Upper lobe of left lung (tissue), 6 donors: ENCODE data around the gene MTRF1. TPM values are rescaled to one million over a fixed set of nuclear protein-coding genes. Genes with fewer than 3 reads are reported as not detected.

Experiments
- ATAC-seq, 2 donors: fragments of 200-7000 bp; cut with Tn5 transposase; one replicate each; pipeline ENCODE4 v1.9.1; 2022; ENCODE audit warnings: mild to moderate bottlenecking in 2 of 2, moderate library complexity in 2 of 2; ENCODE audit not compliant: low FRiP score in 2 of 2
- DNase-seq, 2 donors: peaks; one replicate each; pipeline ENCODE4 v3.0.0-alpha.2; 2019 to 2020
- H3K27ac ChIP-seq, 4 donors: fragments of 200-600 bp; sonication (generic); one replicate each; pipeline ENCODE4 v1.5.1; 2016 to 2019
- H3K27me3 ChIP-seq, 4 donors: fragments of 200-600 bp; sonication (generic); one replicate each; pipeline ENCODE4 v1.5.1; 2017 to 2019
- H3K36me3 ChIP-seq, 4 donors: fragments of 200-600 bp; sonication (generic); one replicate each; pipeline ENCODE4 v1.5.1; 2016 to 2019
- H3K4me1 ChIP-seq, 4 donors: fragments of 200-600 bp; sonication (generic); one replicate each; pipeline ENCODE4 v1.5.1; 2018 to 2019
- H3K4me3 ChIP-seq, 4 donors: fragments of 200-600 bp; sonication (generic); one replicate each; pipeline ENCODE4 v1.5.1; 2017 to 2019; ENCODE audit warnings: mild to moderate bottlenecking in 2 of 4, moderate library complexity in 1 of 4
- H3K9me3 ChIP-seq, 4 donors: fragments of 200-600 bp; sonication (generic); one replicate each; pipeline ENCODE4 v1.5.1; 2018 to 2019
- CTCF ChIP-seq, 6 experiments: fragments of 450-650 bp in 4 of 6; fragments of 200-600 bp in 2 of 6; sonication (generic) in 2 of 6; IDR thresholded peaks; one replicate each; pipeline ENCODE4 v1.5.1; 2016 to 2019; ENCODE audit warnings: antibody characterized with exemption in 6 of 6
- EP300 ChIP-seq, 4 donors: sonication (generic); formaldehyde crosslinking; IDR thresholded peaks; one replicate each; pipeline ENCODE4 v1.5.1; 2017; ENCODE audit warnings: antibody characterized with exemption in 4 of 4, control low read depth in 2 of 4
- POLR2A ChIP-seq, 4 donors: fragments of 450-650 bp; IDR thresholded peaks; one replicate each; pipeline ENCODE4 v1.5.1; 2016 to 2017; ENCODE audit warnings: antibody characterized with exemption in 4 of 4, mild to moderate bottlenecking in 2 of 4
- POLR2AphosphoS5 ChIP-seq, 2 donors: sonication (generic); formaldehyde crosslinking; IDR thresholded peaks; one replicate each; pipeline ENCODE4 v1.5.1; 2017; ENCODE audit warnings: antibody characterized with exemption in 2 of 2
- WGBS, 2 donors: methylation state at CpG; one replicate each; pipeline ENCODE4 v1.1.5; 2017 to 2018; 5-methylcytosine and 5-hydroxymethylcytosine counted together
- total RNA-seq, 6 donors: library from RNA; depleted of rRNA in 4 of 6; stranded (reverse); fragments of >200 nt in 4 of 6; gene quantifications; one replicate each; pipeline versions ENCODE4 v1.1.0 to v1.2.1, GENCODE V29; 2016 to 2021
- donor health status: DM: no; HTN: no; CAD: no; lungs with moderate emphysema.
- donor health status: DM: no; HTN: yes; CAD: no; lungs with severe emphysema.

The MTRF1 gene
- total RNA-seq, 6 donors from 2014 or later: 7.8 to 35.6 (median 9.4) TPM

GRCh38 chr13:41193919-41194824 is 69.2 kb downstream of the MTRF1 start, which contains the start of gene KBTBD7:
Gene KBTBD7, minus strand, starts transcription at chr13:41194569. Its CDS starts 312 bp downstream, at chr13:41194257.
- Histone ChIP-seq H3K4me3 (peak within 1 kb of the TSS; percentile 67 to 81 (median 76)), H3K27me3 (no peaks in the 10 kb centered on the region), H3K4me1 (peaks cover 0 to 23% (median 9%) of the 10 kb centered on the region in 4 donors), H3K36me3 (no peaks in the 10 kb centered on the region), H3K9me3 (no peaks in the 10 kb centered on the region), H3K27ac (peak within 1 kb of the TSS; percentile 88 to 92 (median 90))
- WGBS, 2 donors: 10 to 12% methylated on average over 26 to 53 of the region's 66 CpGs
- TF ChIP-seq CTCF (IDR thresholded peaks at IDR 0.05) (peak in 4 of 6 experiments; percentile 9 to 41 (median 20)), POLR2AphosphoS5 (IDR thresholded peaks at IDR 0.05) (peak; percentile 71 to 84), POLR2A (IDR thresholded peaks at IDR 0.05) (peak in 3 of 4 donors; percentile 72 to 76 (median 74)), EP300 (IDR thresholded peaks at IDR 0.05) (no peak)
- DNase-seq (peak; percentile 96 to 97), ATAC-seq (peak; percentile 98 to 100)

- H3K4me3 ChIP-seq: peak overlapping the region in 3 of 4 donors; percentile 67 to 81 (median 77)
- peak overlapping the region in 3 of 4 donors; percentile 88 to 90 (median 89) for H3K27ac ChIP-seq
- peaks cover 0 to 23% (median 9%) of the 10 kb centered on the region in 4 donors for H3K4me1 ChIP-seq
- no peaks in the 10 kb centered on the region for H3K36me3 ChIP-seq
- ATAC-seq: no peak
- no peaks in the 10 kb centered on the region for H3K27me3 ChIP-seq
- WGBS, 2 donors: 92 to 97% methylated on average over 5 to 18 of the region's 18 CpGs
- H3K9me3 ChIP-seq: no peaks in the 10 kb centered on the region
- no peak for DNase-seq
- no peak for TF ChIP-seq POLR2A (IDR thresholded peaks at IDR 0.05)
- no peak for TF ChIP-seq CTCF (IDR thresholded peaks at IDR 0.05)
- no peak for TF ChIP-seq EP300 (IDR thresholded peaks at IDR 0.05)
- TF ChIP-seq POLR2AphosphoS5 (IDR thresholded peaks at IDR 0.05): no peak
Observed at GRCh38 chr13:41193469-41193868, 69.9 kb downstream of the MTRF1 start.

GRCh38 chr13:41188584-41188983 is 74.8 kb downstream of the MTRF1 start:
- Histone ChIP-seq H3K27me3 (no peaks in the 10 kb centered on the region), H3K36me3 (no peaks in the 10 kb centered on the region), H3K4me3 (no peak overlapping the region), H3K4me1 (peaks cover 0 to 18% (median 8%) of the 10 kb centered on the region in 4 donors), H3K9me3 (no peaks in the 10 kb centered on the region), H3K27ac (no peak overlapping the region)
- ATAC-seq (no peak), DNase-seq (no peak)
- TF ChIP-seq EP300 (IDR thresholded peaks at IDR 0.05) (no peak), POLR2AphosphoS5 (IDR thresholded peaks at IDR 0.05) (no peak), CTCF (IDR thresholded peaks at IDR 0.05) (no peak), POLR2A (IDR thresholded peaks at IDR 0.05) (no peak)
- 88% methylated on average over 6 of the region's 6 CpGs for WGBS, 2 donors

- DNase-seq (no peak), ATAC-seq (no peak)
- TF ChIP-seq CTCF (IDR thresholded peaks at IDR 0.05): no peak
- no peak for TF ChIP-seq POLR2AphosphoS5 (IDR thresholded peaks at IDR 0.05)
- H3K4me3 ChIP-seq: no peak overlapping the region
- no peaks in the 10 kb centered on the region for H3K4me1 ChIP-seq
- H3K36me3 ChIP-seq: no peaks in the 10 kb centered on the region
- H3K27ac ChIP-seq: no peak overlapping the region
- H3K27me3 ChIP-seq: no peaks in the 10 kb centered on the region
- WGBS, 2 donors: 94 to 95% methylated on average over 3 of the region's 3 CpGs
- H3K9me3 ChIP-seq: no peaks in the 10 kb centered on the region
Observed at GRCh38 chr13:41186481-41186880, 76.9 kb downstream of the MTRF1 start.
